Upper lobe of left lung (tissue), 4 donors: ENCODE data around the gene TRPM2.

ENCODE experiments used
- POLR2A ChIP-seq, 4 donors: fragments of 450-650 bp; IDR thresholded peaks; one replicate each; pipeline ENCODE4 v1.5.1; 2016 to 2017; ENCODE audit warnings: antibody characterized with exemption in 4 of 4, mild to moderate bottlenecking in 2 of 4
- TF ChIP-seq, protein P1 (sequence below), 6 experiments: fragments of 450-650 bp in 4 of 6; fragments of 200-600 bp in 2 of 6; sonication (generic) in 2 of 6; IDR thresholded peaks; one replicate each; pipeline ENCODE4 v1.5.1; 2016 to 2019; ENCODE audit warnings: antibody characterized with exemption in 6 of 6

DNA sequence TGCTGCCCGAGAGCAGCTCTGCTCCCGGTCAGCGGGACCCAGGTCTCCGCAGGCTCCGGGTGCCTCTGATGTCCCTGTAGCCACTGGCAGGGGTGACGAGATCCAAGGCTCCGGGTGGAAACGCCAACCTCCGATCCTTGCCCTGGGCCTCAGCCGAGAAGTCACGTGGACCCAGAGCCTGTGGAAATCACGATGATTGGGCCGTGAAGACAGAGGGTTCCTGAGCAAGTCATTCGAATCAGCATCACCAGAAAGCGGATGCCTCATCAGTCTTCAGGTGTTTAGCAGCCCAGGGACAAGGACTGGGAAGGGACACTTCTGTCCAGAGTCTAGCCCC lies 114.4 kb downstream of the TRPM2 start:
- TF ChIP-seq POLR2A (IDR thresholded peaks at IDR 0.05) = no peak
- TF ChIP-seq, protein P1, sequence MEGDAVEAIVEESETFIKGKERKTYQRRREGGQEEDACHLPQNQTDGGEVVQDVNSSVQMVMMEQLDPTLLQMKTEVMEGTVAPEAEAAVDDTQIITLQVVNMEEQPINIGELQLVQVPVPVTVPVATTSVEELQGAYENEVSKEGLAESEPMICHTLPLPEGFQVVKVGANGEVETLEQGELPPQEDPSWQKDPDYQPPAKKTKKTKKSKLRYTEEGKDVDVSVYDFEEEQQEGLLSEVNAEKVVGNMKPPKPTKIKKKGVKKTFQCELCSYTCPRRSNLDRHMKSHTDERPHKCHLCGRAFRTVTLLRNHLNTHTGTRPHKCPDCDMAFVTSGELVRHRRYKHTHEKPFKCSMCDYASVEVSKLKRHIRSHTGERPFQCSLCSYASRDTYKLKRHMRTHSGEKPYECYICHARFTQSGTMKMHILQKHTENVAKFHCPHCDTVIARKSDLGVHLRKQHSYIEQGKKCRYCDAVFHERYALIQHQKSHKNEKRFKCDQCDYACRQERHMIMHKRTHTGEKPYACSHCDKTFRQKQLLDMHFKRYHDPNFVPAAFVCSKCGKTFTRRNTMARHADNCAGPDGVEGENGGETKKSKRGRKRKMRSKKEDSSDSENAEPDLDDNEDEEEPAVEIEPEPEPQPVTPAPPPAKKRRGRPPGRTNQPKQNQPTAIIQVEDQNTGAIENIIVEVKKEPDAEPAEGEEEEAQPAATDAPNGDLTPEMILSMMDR (IDR thresholded peaks at IDR 0.05) = no peak
